ENCODE measurements around the gene HLCS.

Gene HLCS

GRCh38 chr21:36932161-36932816 lies 34.2 kb downstream of the HLCS start:
- TF ChIP-seq EZH2phosphoT487 (IDR thresholded peaks at IDR 0.05; ENCODE audit: low read depth) = no peak
- TF ChIP-seq CTCF (IDR thresholded peaks at IDR 0.05; ENCODE audit: low read depth, low read length) = no peak
- Histone ChIP-seq H3K4me2 (ENCODE audit: low read length) (no peak overlapping the region), H4K20me1 (ENCODE audit: insufficient read depth, low read length) (no peaks in the 10 kb centered on the region), H2AFZ (ENCODE audit: low read depth, low read length) (no peak overlapping the region), H3K9me3 (ENCODE audit: insufficient read depth, low read length) (no peaks in the 10 kb centered on the region), H3K9ac (ENCODE audit: low read length) (no peak overlapping the region), H3K27ac (ENCODE audit: low read length) (no peak overlapping the region), H3K4me1 (ENCODE audit: low read length) (no peaks in the 10 kb centered on the region), H3K4me3 (ENCODE audit: low read length) (no peak overlapping the region), H3K36me3 (replicated peaks; ENCODE audit: low read depth, low read length) (no peaks in the 10 kb centered on the region), H3K27me3 (ENCODE audit: low read depth, low read length) (no peaks in the 10 kb centered on the region), H3K79me2 (ENCODE audit: low read length) (no peaks in the 10 kb centered on the region)

GRCh38 chr21:36929622-36930021 lies 36.8 kb downstream of the HLCS start:
- Histone ChIP-seq H3K36me3 (replicated peaks; ENCODE audit: low read depth, low read length) (no peaks in the 10 kb centered on the region), H2AFZ (ENCODE audit: low read depth, low read length) (no peak overlapping the region), H3K79me2 (ENCODE audit: low read length) (no peaks in the 10 kb centered on the region), H3K27me3 (ENCODE audit: low read depth, low read length) (no peaks in the 10 kb centered on the region), H3K4me1 (ENCODE audit: low read length) (no peaks in the 10 kb centered on the region), H3K27ac (ENCODE audit: low read length) (no peak overlapping the region), H3K9me3 (ENCODE audit: insufficient read depth, low read length) (no peaks in the 10 kb centered on the region), H3K4me3 (ENCODE audit: low read length) (no peak overlapping the region), H4K20me1 (ENCODE audit: insufficient read depth, low read length) (no peaks in the 10 kb centered on the region), H3K9ac (ENCODE audit: low read length) (no peak overlapping the region), H3K4me2 (ENCODE audit: low read length) (no peak overlapping the region)
- TF ChIP-seq EZH2phosphoT487 (IDR thresholded peaks at IDR 0.05; ENCODE audit: low read depth) (no peak), CTCF (IDR thresholded peaks at IDR 0.05; ENCODE audit: low read depth, low read length) (0 out of 2 replicates have a peak, but pooled peaks have one; percentile 11)

- TF ChIP-seq CTCF (IDR thresholded peaks at IDR 0.05; ENCODE audit: low read depth, low read length) (no peak), EZH2phosphoT487 (IDR thresholded peaks at IDR 0.05; ENCODE audit: low read depth) (no peak)
- H4K20me1 ChIP-seq (ENCODE audit: insufficient read depth, low read length) = no peaks in the 10 kb centered on the region
- H3K4me2 ChIP-seq (ENCODE audit: low read length) = no peak overlapping the region
- no peak overlapping the region for H3K9ac ChIP-seq (ENCODE audit: low read length)
- no peak overlapping the region for H2AFZ ChIP-seq (ENCODE audit: low read depth, low read length)
- no peaks in the 10 kb centered on the region for H3K27me3 ChIP-seq (ENCODE audit: low read depth, low read length)
- H3K4me3 ChIP-seq (ENCODE audit: low read length) = no peak overlapping the region
- no peak overlapping the region for H3K27ac ChIP-seq (ENCODE audit: low read length)
- no peaks in the 10 kb centered on the region for H3K79me2 ChIP-seq (ENCODE audit: low read length)
- H3K36me3 ChIP-seq (replicated peaks; ENCODE audit: low read depth, low read length) = no peaks in the 10 kb centered on the region
- H3K4me1 ChIP-seq (ENCODE audit: low read length) = no peaks in the 10 kb centered on the region
- no peaks in the 10 kb centered on the region for H3K9me3 ChIP-seq (ENCODE audit: insufficient read depth, low read length)
Observed at GRCh38 chr21:36928960-36929359, 37.5 kb downstream of the HLCS start.

- H3K4me1 ChIP-seq (ENCODE audit: low read length) = no peaks in the 10 kb centered on the region
- H3K27me3 ChIP-seq (ENCODE audit: low read depth, low read length) = no peaks in the 10 kb centered on the region
- H4K20me1 ChIP-seq (ENCODE audit: insufficient read depth, low read length) = no peaks in the 10 kb centered on the region
- no peaks in the 10 kb centered on the region for H3K36me3 ChIP-seq (replicated peaks; ENCODE audit: low read depth, low read length)
- H3K9me3 ChIP-seq (ENCODE audit: insufficient read depth, low read length) = no peaks in the 10 kb centered on the region
- H3K4me3 ChIP-seq (ENCODE audit: low read length) = no peak overlapping the region
- no peaks in the 10 kb centered on the region for H3K79me2 ChIP-seq (ENCODE audit: low read length)
- H3K4me2 ChIP-seq (ENCODE audit: low read length) = no peak overlapping the region
- H2AFZ ChIP-seq (ENCODE audit: low read depth, low read length) = no peak overlapping the region
- H3K9ac ChIP-seq (ENCODE audit: low read length) = no peak overlapping the region
- H3K27ac ChIP-seq (ENCODE audit: low read length) = no peak overlapping the region
- TF ChIP-seq CTCF (IDR thresholded peaks at IDR 0.05; ENCODE audit: low read depth, low read length) (peak; percentile 83), EZH2phosphoT487 (IDR thresholded peaks at IDR 0.05; ENCODE audit: low read depth) (no peak)
Observed at GRCh38 chr21:36927719-36928117, 38.8 kb downstream of the HLCS start.

Measured in OCI-LY3 (cell line).